Activated T-cell treated with anti-CD3 and anti-CD28 coated beads for 48 hours (primary cell): ENCODE results near the gene ZNF695.
"Not testable (repeated sequence)": the region's sequence is repeated elsewhere in the genome, so short reads cannot be mapped to it uniquely, and the experiment has no call there.

Source experiments
- DNase-seq: peaks from one replicate; pipeline ENCODE4 v3.0.0-alpha.2; 2020; ENCODE audit warnings: low read depth

The ZNF695 gene

GRCh38 chr1:247007511-247008405 lies at the start of gene ZNF695:
TSS of gene ZNF695 (minus strand) at chr1:247008057. CDS start at chr1:247007908, 149 bp downstream.
- peak; percentile 63 for DNase-seq

DNA sequence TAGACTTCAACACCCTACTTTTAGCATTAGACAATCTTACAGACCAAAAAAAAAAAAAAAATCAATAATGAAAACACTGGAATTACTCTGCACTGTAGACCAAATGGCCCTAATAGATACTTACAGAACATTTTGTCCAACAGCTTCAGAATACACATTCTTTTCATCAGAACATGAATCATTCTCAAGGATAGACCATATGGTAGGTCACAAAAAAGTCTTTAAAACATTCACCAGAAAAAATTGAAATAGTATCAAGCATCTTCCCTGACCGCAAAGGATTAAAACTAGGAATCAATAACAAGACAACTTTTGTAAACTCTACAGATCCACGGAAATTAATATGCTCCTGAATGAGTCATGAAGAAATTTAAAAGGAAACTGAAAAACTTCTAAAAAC lies 48.2 kb upstream of the ZNF695 start:
- no peak for DNase-seq

DNA sequence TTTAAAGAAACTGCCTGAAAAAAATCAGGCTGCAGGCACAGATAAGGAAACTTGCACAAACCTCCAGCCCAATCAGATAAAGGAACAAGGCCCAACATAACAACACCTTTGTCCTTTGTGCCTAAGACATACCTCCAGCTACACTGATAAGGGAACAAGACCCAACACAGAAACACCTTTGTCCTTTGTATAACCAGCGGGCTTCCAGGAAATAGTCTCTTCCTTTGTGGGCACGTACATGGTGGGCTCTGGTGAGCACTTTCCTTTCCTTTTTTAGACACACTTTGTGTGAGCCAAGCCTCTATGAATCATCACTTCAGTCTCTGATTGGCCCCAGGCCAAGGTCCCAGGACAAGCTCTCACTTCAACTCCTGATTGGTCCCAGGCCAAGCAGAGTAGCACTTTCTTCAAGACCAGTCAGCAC lies 47.1 kb upstream of the ZNF695 start:
- DNase-seq, result no peak

DNA sequence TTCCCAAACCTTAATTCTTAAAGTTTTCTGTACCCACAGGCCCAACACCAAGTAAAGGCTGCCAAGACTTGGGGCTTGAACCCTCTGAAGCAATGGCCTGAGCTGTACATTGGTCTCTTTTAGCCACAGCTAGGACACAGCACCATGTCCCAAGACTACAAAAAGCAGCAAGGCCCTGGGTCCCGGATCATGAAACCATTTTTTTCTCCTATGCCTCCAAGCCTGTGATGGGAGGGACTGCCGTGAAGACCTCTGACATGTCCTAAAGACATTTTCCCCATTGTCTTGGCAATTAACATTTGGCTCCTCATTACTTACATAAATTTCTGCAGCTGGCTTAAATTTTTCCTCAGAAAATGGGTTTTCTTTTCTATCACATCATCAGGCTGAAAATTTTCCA lies 39.8 kb upstream of the ZNF695 start:
- no peak for DNase-seq

DNA sequence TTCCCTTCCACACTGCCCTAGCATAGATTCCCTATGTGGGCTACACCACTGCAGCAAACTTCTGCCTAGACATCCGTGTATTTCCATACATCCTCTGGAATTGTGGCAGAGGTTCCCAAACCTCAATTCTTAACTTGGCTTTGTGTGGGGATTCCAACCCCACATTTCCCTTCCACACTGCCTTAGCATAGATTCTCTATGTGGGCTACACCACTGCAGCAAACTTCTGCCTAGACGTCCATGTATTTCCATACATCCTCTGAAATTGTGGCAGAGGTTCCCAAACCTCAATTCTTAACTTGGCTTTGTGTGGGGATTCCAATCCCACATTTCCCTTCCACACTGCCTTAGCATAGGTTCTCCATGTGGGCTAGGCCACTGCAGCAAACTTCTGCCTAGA lies 39.4 kb upstream of the ZNF695 start:
- DNase-seq, result no peak

- DNase-seq, result no peak
Observed at GRCh38 chr1:247043406-247043805, 35.5 kb upstream of the ZNF695 start.

GRCh38 chr1:247037511-247038320 lies 29.9 kb upstream of the ZNF695 start:
- no peak for DNase-seq

DNA sequence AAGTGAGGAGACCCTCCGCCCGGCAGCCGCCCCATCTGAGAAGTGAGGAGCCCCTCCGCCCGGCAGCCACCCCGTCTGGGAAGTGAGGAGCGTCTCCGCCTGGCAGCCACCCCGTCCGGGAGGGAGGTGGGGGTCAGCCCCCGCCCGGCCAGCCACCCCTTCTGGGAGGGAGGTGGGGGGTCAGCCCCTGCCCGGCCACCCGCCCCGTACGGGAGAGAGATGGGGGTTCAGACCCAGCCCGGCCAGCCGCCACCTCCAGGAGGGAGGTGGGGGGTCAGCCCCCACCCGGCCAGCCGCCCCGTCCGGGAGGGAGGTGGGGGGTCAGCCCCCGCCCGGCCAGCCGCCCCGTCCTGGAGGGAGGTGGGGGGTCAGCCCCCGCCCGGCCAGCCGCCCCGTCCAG lies 24.4 kb upstream of the ZNF695 start:
- DNase-seq, result not testable (repeated sequence)

- DNase-seq, result not testable (repeated sequence)
Observed at GRCh38 chr1:247024658-247025057, 16.8 kb upstream of the ZNF695 start.

GRCh38 chr1:247013391-247013790 lies 5.5 kb upstream of the ZNF695 start:
- DNase-seq, result no peak

DNA sequence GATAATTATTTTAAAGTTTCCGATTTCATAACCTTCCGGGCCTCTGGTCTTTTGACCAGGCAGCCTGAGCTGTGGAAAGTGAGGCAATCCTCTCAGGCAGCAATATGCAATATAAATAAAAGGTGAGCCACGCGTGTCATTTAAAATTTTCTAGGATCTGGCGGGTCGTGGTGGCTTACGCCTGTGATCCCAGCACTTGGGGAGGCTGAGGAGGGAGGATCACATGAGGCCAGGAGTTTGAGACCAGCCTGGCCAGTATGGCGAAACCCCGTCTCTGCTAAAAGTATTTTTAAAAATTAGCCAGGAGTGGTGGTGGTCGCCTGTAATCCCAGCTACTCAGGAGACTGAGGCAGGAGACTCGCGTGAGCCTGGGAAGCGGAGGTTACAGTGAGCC lies 546 bp upstream of the ZNF695 start:
- no peak for DNase-seq

DNA sequence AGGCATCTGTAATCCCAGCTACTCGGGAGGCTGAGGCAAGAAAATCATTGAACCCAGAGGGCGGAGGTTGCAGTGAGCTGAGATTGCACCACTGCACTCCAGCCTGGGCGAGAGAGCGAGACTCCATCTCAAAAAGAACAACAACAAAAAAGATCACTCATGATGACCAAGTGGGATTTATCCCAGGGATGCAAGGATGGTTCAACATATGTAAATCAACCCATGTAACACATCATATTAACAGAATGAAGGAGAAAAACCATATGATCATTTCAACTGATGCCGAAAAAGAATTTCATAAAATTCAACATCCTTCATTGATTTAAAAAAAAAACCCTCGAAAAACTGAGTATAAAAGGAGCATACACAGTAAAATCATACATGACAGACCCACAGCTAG lies 3.8 kb downstream of the ZNF695 start:
- not testable (repeated sequence) for DNase-seq

GRCh38 chr1:246989901-246990300 lies 18.0 kb downstream of the ZNF695 start:
- DNase-seq, result no peak

DNA sequence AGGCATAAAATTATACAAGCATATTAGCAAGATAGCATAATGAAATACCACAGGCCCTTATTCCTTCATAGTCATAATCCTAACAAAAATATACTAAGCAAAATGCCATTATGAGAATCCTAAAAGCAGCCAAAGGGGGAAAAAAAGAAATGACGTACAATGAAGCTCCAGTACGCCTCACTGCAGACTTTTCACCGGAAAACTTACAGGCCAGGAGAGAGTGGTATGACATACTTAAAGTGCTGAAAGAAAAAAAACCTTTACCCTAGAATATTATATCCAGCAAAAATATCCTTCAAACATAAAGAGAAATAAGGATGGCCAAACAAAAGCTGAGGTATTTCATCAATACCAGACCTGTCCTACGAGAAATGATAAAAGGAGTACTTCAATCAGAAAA lies 19.5 kb downstream of the ZNF695 start:
- DNase-seq, result no peak

- no peak for DNase-seq
Observed at GRCh38 chr1:246987083-246987690, 20.7 kb downstream of the ZNF695 start.

DNA sequence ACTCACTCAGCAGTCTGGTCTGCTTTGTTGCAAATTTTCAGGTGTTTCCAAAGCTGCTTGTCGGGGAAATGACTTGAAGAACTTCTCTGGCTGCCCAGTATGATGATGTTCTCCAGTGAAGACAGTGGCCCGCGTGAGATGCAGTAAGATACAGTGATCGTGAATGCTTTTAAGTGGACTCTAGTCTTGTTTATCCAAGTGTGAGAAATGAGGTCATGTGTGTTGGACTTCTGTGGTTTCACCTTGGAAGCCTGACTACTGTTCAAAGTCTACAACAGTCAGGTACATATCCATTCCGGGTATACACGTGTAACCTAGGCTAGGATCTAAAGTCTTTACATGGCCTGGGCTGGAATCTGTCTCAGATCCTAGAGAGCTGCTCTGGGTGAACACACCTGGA lies 29.1 kb downstream of the ZNF695 start:
- no peak for DNase-seq

DNA sequence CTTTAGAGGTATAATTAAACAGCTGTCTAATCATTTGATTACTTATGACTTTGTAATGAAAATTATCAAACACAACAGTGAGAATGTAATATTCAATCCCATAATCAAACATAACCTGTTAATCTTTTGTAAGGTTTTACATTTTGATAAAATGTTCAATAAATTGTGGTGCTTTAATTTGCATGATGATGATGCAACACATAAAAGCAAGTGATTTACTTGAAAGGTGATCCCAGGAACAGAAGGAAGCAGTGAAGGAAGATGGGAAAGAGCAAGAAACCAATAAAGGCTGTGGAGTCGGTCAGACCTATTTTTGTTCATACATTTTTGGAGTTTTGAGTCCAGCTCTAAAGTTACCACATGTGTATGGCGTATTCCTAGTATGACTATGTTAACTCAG lies 29.6 kb downstream of the ZNF695 start:
- no peak for DNase-seq

DNA sequence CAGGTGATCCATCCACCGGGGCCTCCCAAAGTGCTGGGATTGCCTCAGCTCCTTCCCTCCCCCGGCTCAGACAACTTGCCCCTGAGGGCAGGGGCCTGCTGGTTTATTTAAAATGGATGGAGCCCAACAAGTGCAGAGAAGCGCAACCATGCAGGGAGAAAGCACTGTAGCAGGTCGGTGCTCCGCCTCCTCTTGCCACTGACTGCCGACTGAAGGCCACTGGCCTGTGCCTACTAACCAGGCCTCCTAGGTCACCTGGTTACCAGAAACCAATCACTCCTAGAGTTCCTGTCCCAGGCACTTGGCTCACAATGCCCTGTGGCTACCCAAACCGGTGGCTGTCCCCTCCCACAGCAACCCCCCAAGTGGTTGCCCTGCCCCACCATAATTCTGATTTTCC lies 35.9 kb downstream of the ZNF695 start:
- DNase-seq, result no peak

DNA sequence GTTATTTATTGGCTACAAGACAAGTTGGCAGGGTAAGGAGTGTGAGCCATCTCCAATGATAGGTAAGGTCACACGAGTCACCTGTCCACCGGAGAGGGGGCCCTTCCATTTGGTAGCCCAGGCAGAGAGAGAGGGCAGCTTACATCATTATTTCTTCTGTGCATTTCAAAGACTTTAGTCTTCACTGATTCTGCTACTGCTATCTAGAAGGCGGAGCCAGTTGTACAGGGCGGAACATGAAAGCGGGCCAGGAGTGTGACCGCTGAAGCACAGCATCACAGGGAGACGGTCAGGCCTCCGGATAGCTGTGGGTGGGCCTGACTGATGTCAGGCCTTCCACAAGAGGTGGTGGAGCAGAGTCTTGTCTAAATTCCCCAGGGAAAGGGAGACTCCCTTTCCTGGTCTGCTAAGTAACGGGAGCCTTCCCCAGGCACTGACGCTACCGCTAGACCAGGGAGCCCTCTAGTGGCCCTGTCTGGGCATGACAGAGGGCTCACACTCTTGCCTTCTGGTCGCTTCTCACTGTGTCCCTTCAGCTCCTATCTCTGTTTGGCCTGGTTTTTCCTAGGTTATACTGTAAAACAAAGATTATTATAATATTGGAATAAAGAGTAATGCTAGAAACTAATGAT lies 36.7 kb downstream of the ZNF695 start:
- DNase-seq, result peak; percentile 27

- DNase-seq, result no peak
Observed at GRCh38 chr1:246969621-246970020, 38.2 kb downstream of the ZNF695 start.

GRCh38 chr1:246966502-246966901 lies 41.4 kb downstream of the ZNF695 start:
- DNase-seq, result no peak
